IMR-90 (cell line): ENCODE measurements around the gene NAA80. TPM values are rescaled to one million over a fixed set of nuclear protein-coding genes. Genes with fewer than 3 reads are reported as not detected.

Experiments used
- ATAC-seq: fragments of 200-7000 bp; cut with Tn5 transposase; 2 replicates; pipeline ENCODE4 v1.9.1; 2020; ENCODE audit warnings: low read depth, mild to moderate bottlenecking, moderate library complexity
- BruUV-seq: library from RNA; stranded (reverse); fragments of 400-500 nt; replicated peaks from 2 replicates; lab custom pipeline; 2021; lab: Mats Ljungman, UMichigan
- CTCF ChIA-PET: fragments of 300-600 bp; formaldehyde crosslinking; extraction: SDS; loops from one replicate; lab custom pipeline; 2021; ENCODE audit warnings: antibody characterized with exemption; lab: Yijun Ruan, JAX
- POLR2A ChIA-PET: fragments of 300-600 bp; sonication (Branson Sonifier 250); formaldehyde crosslinking; loops from one replicate; lab custom pipeline; 2022; ENCODE audit warnings: antibody characterized with exemption; ENCODE audit not compliant: unreplicated experiment; lab: Charles Lee
- DNase-seq: peaks from one replicate; pipeline ENCODE4 v3.0.0; 2013
- H2AFZ ChIP-seq: replicated peaks from 2 replicates; pipeline ENCODE3; 2013; ENCODE audit warnings: low read length, mild to moderate bottlenecking; ENCODE audit not compliant: poor library complexity
- H2AK5ac ChIP-seq: 2 replicates; pipeline ENCODE4 v1.6.1; 2013; ENCODE audit warnings: low read depth, low read length, inconsistent platforms
- H2AK9ac ChIP-seq: replicated peaks from 2 replicates; pipeline ENCODE3; 2013; ENCODE audit warnings: mild to moderate bottlenecking, low read depth, low read length, moderate library complexity; ENCODE audit not compliant: poor library complexity
- H2BK120ac ChIP-seq: 2 replicates; pipeline ENCODE4 v1.6.1; 2013; ENCODE audit warnings: low read depth, low read length, inconsistent platforms
- H2BK15ac ChIP-seq: 3 replicates; pipeline ENCODE4 v1.6.1; 2013; ENCODE audit warnings: low read depth, low read length, inconsistent platforms
- H2BK20ac ChIP-seq: 2 replicates; pipeline ENCODE4 v1.6.1; 2013; ENCODE audit warnings: low read depth, mild to moderate bottlenecking, inconsistent platforms, low read length, moderate library complexity
- H2BK5ac ChIP-seq: 2 replicates; pipeline ENCODE4 v1.6.1; 2013; ENCODE audit warnings: mild to moderate bottlenecking, low read depth, low read length, inconsistent platforms; ENCODE audit not compliant: poor library complexity, severe bottlenecking
- H3K14ac ChIP-seq: replicated peaks from 2 replicates; pipeline ENCODE4 v1.6.1; 2013; ENCODE audit warnings: low read depth, low read length, inconsistent platforms
- H3K18ac ChIP-seq: 2 replicates; pipeline ENCODE4 v1.6.1; 2013; ENCODE audit warnings: low read depth, low read length, control low read depth
- H3K23ac ChIP-seq: 2 replicates; pipeline ENCODE4 v1.6.1; 2013; ENCODE audit warnings: low read depth, low read length, inconsistent platforms
- H3K27ac ChIP-seq: 2 replicates; pipeline ENCODE4 v1.5.1; 2013; ENCODE audit warnings: mild to moderate bottlenecking, control low read depth, low read length; ENCODE audit not compliant: insufficient read depth
- H3K27me3 ChIP-seq: 2 replicates; pipeline ENCODE4 v1.6.1; 2013; ENCODE audit warnings: low read length; ENCODE audit not compliant: control insufficient read depth, insufficient read depth
- H3K36me3 ChIP-seq: 2 replicates; pipeline ENCODE4 v1.6.1; 2013; ENCODE audit warnings: low read length, mixed read lengths; ENCODE audit not compliant: control insufficient read depth, insufficient read depth
- H3K4ac ChIP-seq: 2 replicates; pipeline ENCODE4 v1.6.1; 2013; ENCODE audit warnings: low read depth, low read length, inconsistent platforms
- H3K4me1 ChIP-seq: 2 replicates; pipeline ENCODE4 v1.6.1; 2013; ENCODE audit warnings: low read length, mixed read lengths; ENCODE audit not compliant: control insufficient read depth, insufficient read depth
- H3K4me2 ChIP-seq: 2 replicates; pipeline ENCODE4 v1.6.1; 2013; ENCODE audit warnings: low read depth, mild to moderate bottlenecking, control low read depth, low read length, moderate library complexity
- H3K4me3 ChIP-seq: 2 replicates; pipeline ENCODE4 v1.5.1; 2013; ENCODE audit warnings: low read depth, mild to moderate bottlenecking, control low read depth, low read length, moderate library complexity; ENCODE audit not compliant: insufficient read depth
- H3K56ac ChIP-seq: 2 replicates; pipeline ENCODE4 v1.6.1; 2013; ENCODE audit warnings: low read length, inconsistent platforms; ENCODE audit not compliant: insufficient read depth; ENCODE audit errors: extremely low read depth
- H3K79me1 ChIP-seq, 2 experiments: 2 replicates each; pipeline ENCODE4 v1.6.1; 2013; ENCODE audit warnings: low read length in 2 of 2, inconsistent platforms in 1 of 2, low read depth in 1 of 2
- H3K9ac ChIP-seq: 2 replicates; pipeline ENCODE4 v1.6.1; 2013; ENCODE audit warnings: low read depth, low read length, control low read depth
- H3K9me1 ChIP-seq: 2 replicates; pipeline ENCODE4 v1.6.1; 2013; ENCODE audit warnings: low read length, inconsistent platforms; ENCODE audit not compliant: insufficient read depth
- H3K9me3 ChIP-seq: 2 replicates; pipeline ENCODE4 v1.6.1; 2013; ENCODE audit warnings: low read length; ENCODE audit not compliant: control insufficient read depth, insufficient read depth
- H4K20me1 ChIP-seq: 2 replicates; pipeline ENCODE4 v1.6.1; 2013; ENCODE audit warnings: low read length, inconsistent platforms; ENCODE audit not compliant: insufficient read depth
- H4K5ac ChIP-seq: 2 replicates; pipeline ENCODE4 v1.6.1; 2013; ENCODE audit warnings: mild to moderate bottlenecking, low read depth, low read length, control low read depth
- H4K8ac ChIP-seq, 2 experiments: 2 replicates each; pipeline ENCODE4 v1.6.1; 2013; ENCODE audit warnings: low read depth in 2 of 2, low read length in 2 of 2, control low read depth in 1 of 2, inconsistent platforms in 1 of 2
- H4K91ac ChIP-seq: 2 replicates; pipeline ENCODE4 v1.6.1; 2013; ENCODE audit warnings: low read depth, low read length, inconsistent platforms; ENCODE audit not compliant: insufficient read depth
- BHLHE40 ChIP-seq: fragments of 150-350 bp; IDR thresholded peaks from 2 replicates; pipeline ENCODE4 v1.6.1; 2016; ENCODE audit warnings: mild to moderate bottlenecking, low read depth, low read length
- WGBS, 2 experiments: methylation state at CpG; one replicate each; pipeline versions ENCODE4 v1.1.5 to v1.1.7; 2013; ENCODE audit warnings: missing lambda C conversion rate in 2 of 2; ENCODE audit not compliant: insufficient read length in 1 of 2; ENCODE audit errors: extremely low coverage in 2 of 2; 5-methylcytosine and 5-hydroxymethylcytosine counted together
- dilution Hi-C: fragments of 300-500 bp; cut with HindIII; formaldehyde crosslinking; loops from one replicate; pipeline ENCODE4 v1.14.3; 2018; ENCODE audit warnings: low sequenced_read_pairs; ENCODE audit not compliant: unreplicated experiment
- in situ Hi-C: fragments of 300-500 bp; cut with MboI; formaldehyde crosslinking; loops from 3 replicates; pipeline ENCODE4 v1.14.3; 2019; ENCODE audit warnings: low sequenced_read_pairs, inconsistent platforms, mixed read lengths
- intact Hi-C: fragments of 100-400 bp; cut with micrococcal nuclease; formaldehyde crosslinking; loops from 2 replicates; pipeline ENCODE4 v1.10.0; 2022
- polyA plus RNA-seq, 3 experiments: library from polyadenylated mRNA; depleted of rRNA; stranded (reverse); fragments of >200 nt; gene quantifications; 2 replicates each; pipeline ENCODE4 v1.2.3, GENCODE V29; 2012; ENCODE audit warnings: low replicate concordance in 1 of 3
- total RNA-seq: library from RNA; depleted of rRNA; stranded (reverse); fragments of >200 nt; gene quantifications from 2 replicates; pipeline ENCODE4 v1.2.3, GENCODE V29; 2012

NAA80 gene
- total and polyA plus RNA-seq, 2 of the 4 experiments (the other 2 are of a cell fraction): 5.0 to 14.4 TPM

DNA sequence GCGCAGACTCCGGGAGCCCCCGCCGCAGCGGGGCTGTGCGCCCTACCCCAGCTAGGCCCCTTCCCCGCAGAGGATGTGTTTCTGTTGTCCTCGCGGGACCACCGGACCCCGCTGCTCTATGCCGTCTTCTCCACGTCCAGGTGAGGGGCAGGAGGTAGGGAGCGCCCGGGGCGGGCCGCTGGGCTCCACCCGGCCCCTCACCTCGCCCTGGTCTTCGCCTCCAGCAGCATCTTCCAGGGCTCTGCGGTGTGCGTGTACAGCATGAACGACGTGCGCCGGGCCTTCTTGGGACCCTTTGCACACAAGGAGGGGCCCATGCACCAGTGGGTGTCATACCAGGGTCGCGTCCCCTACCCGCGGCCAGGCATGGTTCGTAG is 25.5 kb downstream of the NAA80 start:
- Histone ChIP-seq H2AK9ac (peak overlapping the region; percentile 45), H3K4me3 (no peak overlapping the region), H4K91ac (no peak overlapping the region), H3K27ac (no peak overlapping the region), H3K14ac (no peak overlapping the region), H3K36me3 (peaks cover 20% of the 10 kb centered on the region; the same call in 1 of the 2 replicates), H3K4ac (no peak overlapping the region), H4K8ac (no peak overlapping the region), H3K9ac (no peak overlapping the region), H3K9me3 (no peaks in the 10 kb centered on the region), H4K5ac (no peak overlapping the region), H2BK15ac (no peak overlapping the region), H2BK20ac (no peak overlapping the region), H3K79me1 (peaks cover 3 to 21% of the 10 kb centered on the region in 2 experiments; a peak in 3 of 4 replicates), H3K56ac (no peak overlapping the region), H3K18ac (no peak overlapping the region), H2AFZ (peak overlapping the region; percentile 82), H2AK5ac (0 out of 2 replicates have a peak overlapping the region, but pooled peaks have one; percentile 16), H3K9me1 (peaks cover 14% of the 10 kb centered on the region), H2BK120ac (no peak overlapping the region), H2BK5ac (no peak overlapping the region), H4K20me1 (no peaks in the 10 kb centered on the region), H3K27me3 (no peaks in the 10 kb centered on the region), H3K4me2 (no peak overlapping the region), H3K23ac (no peak overlapping the region), H3K4me1 (peaks cover 25% of the 10 kb centered on the region)
- no TSS peak for BruUV-seq
- no peak for TF ChIP-seq BHLHE40
- CTCF ChIA-PET: no interaction called here
- intact Hi-C loops (loop anchor here (1.0 kb wide), 3 partner anchors 13 to 81 kb away; no protein-coding TSS in a partner anchor), in situ Hi-C loops (loop anchor here (5.0 kb wide), 2 partner anchors 46 to 81 kb away; partner anchors contain the start of gene GNAT1), dilution Hi-C loops (no loop called here)
- WGBS, 2 experiments: 56% methylated on average over 6 of the region's 31 CpGs; no CpG with 5 or more reads in 1 of the 2 experiments
- POLR2A ChIA-PET: no interaction called here
- ATAC-seq: no peak
- no peak for DNase-seq
